NCI-H526 treated with DMSO at 0.1 percent for 48 hours (cell line): ENCODE measurements around the gene COL17A1.
A peak's percentile ranks its signal among the peaks of the same experiment; 100 is the strongest.

Experiments
- DNase-seq: peaks from one replicate; lab custom pipeline; 2025; lab: John Stamatoyannopoulos, UW

Gene COL17A1

GRCh38 chr10:104033401-104033930, 52.2 kb downstream of the COL17A1 start:
- no peak for DNase-seq

- peak; percentile 38 for DNase-seq
Observed at GRCh38 chr10:104032144-104032775, 53.4 kb downstream of the COL17A1 start.

- no peak for DNase-seq
Observed at GRCh38 chr10:104031631-104032030, 54.0 kb downstream of the COL17A1 start.

- no peak for DNase-seq
Observed at GRCh38 chr10:104029521-104029860, 56.2 kb downstream of the COL17A1 start.

- no peak for DNase-seq
Observed at GRCh38 chr10:104028823-104029520, 56.7 kb downstream of the COL17A1 start.

GRCh38 chr10:104028146-104028545, 57.5 kb downstream of the COL17A1 start:
- DNase-seq = no peak

- DNase-seq = no peak
Observed at GRCh38 chr10:104026762-104027161, 58.9 kb downstream of the COL17A1 start.

GRCh38 chr10:104025524-104025923, 60.2 kb downstream of the COL17A1 start:
- no peak for DNase-seq

GRCh38 chr10:104022026-104022425, 63.7 kb downstream of the COL17A1 start:
- DNase-seq = no peak

- DNase-seq = no peak
Observed at GRCh38 chr10:104021246-104021645, 64.4 kb downstream of the COL17A1 start.

- no peak for DNase-seq
Observed at GRCh38 chr10:104020020-104020419, 65.7 kb downstream of the COL17A1 start.

- DNase-seq = no peak
Observed at GRCh38 chr10:104018471-104018870, 67.2 kb downstream of the COL17A1 start.

- DNase-seq = no peak
Observed at GRCh38 chr10:104016661-104017060, 69.0 kb downstream of the COL17A1 start.

GRCh38 chr10:104014176-104014575, 71.5 kb downstream of the COL17A1 start:
- no peak for DNase-seq

GRCh38 chr10:104013489-104013888, 72.2 kb downstream of the COL17A1 start:
- no peak for DNase-seq

GRCh38 chr10:104011904-104012303, 73.8 kb downstream of the COL17A1 start:
- DNase-seq = no peak

GRCh38 chr10:104005172-104005863, 80.4 kb downstream of the COL17A1 start:
- DNase-seq = no peak

- no peak for DNase-seq
Observed at GRCh38 chr10:104002911-104003310, 82.8 kb downstream of the COL17A1 start.

- DNase-seq = no peak
Observed at GRCh38 chr10:103998805-103999204, 86.9 kb downstream of the COL17A1 start.

GRCh38 chr10:103995134-103995533, 90.5 kb downstream of the COL17A1 start:
- no peak for DNase-seq

GRCh38 chr10:103991393-103992128, 94.1 kb downstream of the COL17A1 start:
- DNase-seq = no peak

GRCh38 chr10:103990531-103990930, 95.1 kb downstream of the COL17A1 start:
- no peak for DNase-seq
